Endothelial cell (in vitro differentiated cells): ENCODE data around the gene KRTAP2-4. TPM values are rescaled to one million over a fixed set of nuclear protein-coding genes. Genes with fewer than 3 reads are reported as not detected.
"Not testable (repeated sequence)": the region's sequence is repeated elsewhere in the genome, so short reads cannot be mapped to it uniquely, and the experiment has no call there.

Experiments
- DNase-seq: peaks from one replicate; pipeline ENCODE4 v3.0.0; 2021; ENCODE audit warnings: low spot score
- H3K27ac Mint-ChIP-seq: one replicate; pipeline ENCODE4 v1.8.0; 2021; ENCODE audit warnings: mixed read lengths, inconsistent platforms; ENCODE audit not compliant: unreplicated experiment
- H3K27me3 Mint-ChIP-seq: one replicate; pipeline ENCODE4 v1.8.0; 2021; ENCODE audit warnings: mild to moderate bottlenecking, moderate library complexity, mixed read lengths, inconsistent platforms; ENCODE audit not compliant: unreplicated experiment
- H3K36me3 Mint-ChIP-seq: one replicate; pipeline ENCODE4 v1.8.0; 2021; ENCODE audit warnings: mild to moderate bottlenecking, low read depth, mixed read lengths, inconsistent platforms; ENCODE audit not compliant: unreplicated experiment
- H3K4me1 Mint-ChIP-seq: one replicate; pipeline ENCODE4 v1.8.0; 2021; ENCODE audit warnings: mild to moderate bottlenecking, mixed read lengths, inconsistent platforms; ENCODE audit not compliant: unreplicated experiment
- H3K4me3 Mint-ChIP-seq: one replicate; pipeline ENCODE4 v1.8.0; 2021; ENCODE audit warnings: mild to moderate bottlenecking, mixed read lengths, inconsistent platforms; ENCODE audit not compliant: unreplicated experiment
- H3K9me3 Mint-ChIP-seq: one replicate; pipeline ENCODE4 v1.8.0; 2021; ENCODE audit warnings: mixed read lengths, inconsistent platforms; ENCODE audit not compliant: unreplicated experiment
- CTCF ChIP-seq: fragments of 200-600 bp; sonication (generic); IDR thresholded peaks from one replicate; pipeline ENCODE4 v1.5.0; 2021; ENCODE audit warnings: antibody characterized with exemption; ENCODE audit not compliant: unreplicated experiment
- total RNA-seq: library from RNA; stranded (reverse); fragmentation: NEBNext Ultra II Directional; extraction: Animal tissue kit (Norgen Biotek cat#: 25700); gene quantifications from one replicate; pipeline ENCODE4 v1.2.1, GENCODE V29; 2021; ENCODE audit not compliant: unreplicated experiment

KRTAP2-4 gene
- total RNA-seq, 1 donor from 2014 or later = not detected

- Mint-ChIP-seq H3K9me3 (no peaks in the 10 kb centered on the region), H3K36me3 (no peaks in the 10 kb centered on the region), H3K4me1 (peaks cover 6% of the 10 kb centered on the region), H3K27ac (no peak overlapping the region), H3K4me3 (no peak overlapping the region), H3K27me3 (no peaks in the 10 kb centered on the region)
- TF ChIP-seq CTCF = no peak
- DNase-seq = no peak
These were observed 38.2 kb upstream of the KRTAP2-4 start for GRCh38 chr17:41103896-41104295.

- Mint-ChIP-seq H3K4me3 (no peak within 1 kb of the TSS), H3K27ac (no peak within 1 kb of the TSS), H3K27me3 (no peaks in the 10 kb centered on the region), H3K36me3 (no peaks in the 10 kb centered on the region), H3K9me3 (no peaks in the 10 kb centered on the region), H3K4me1 (no peaks in the 10 kb centered on the region)
- no peak for DNase-seq
- TF ChIP-seq CTCF = no peak
These were observed 36.0 kb upstream of the KRTAP2-4 start, which contains the start of gene KRTAP4-16 for GRCh38 chr17:41101586-41102259. TSS of gene KRTAP4-16 (minus strand) at chr17:41102209. CDS start at chr17:41102209, 0 bp downstream.

- not testable (repeated sequence) for H3K4me3 Mint-ChIP-seq, H3K27ac Mint-ChIP-seq, H3K36me3 Mint-ChIP-seq, DNase-seq, H3K9me3 Mint-ChIP-seq, H3K4me1 Mint-ChIP-seq, H3K27me3 Mint-ChIP-seq
These were observed 34.2 kb upstream of the KRTAP2-4 start for GRCh38 chr17:41099682-41100480.

- no peak for TF ChIP-seq CTCF
- no peak overlapping the region for H3K27ac Mint-ChIP-seq
- H3K27me3 Mint-ChIP-seq = no peaks in the 10 kb centered on the region
- no peaks in the 10 kb centered on the region for H3K9me3 Mint-ChIP-seq
- no peaks in the 10 kb centered on the region for H3K4me1 Mint-ChIP-seq
- H3K4me3 Mint-ChIP-seq = no peak overlapping the region
- no peak for DNase-seq
- H3K36me3 Mint-ChIP-seq = no peaks in the 10 kb centered on the region
These were observed 32.8 kb upstream of the KRTAP2-4 start for GRCh38 chr17:41098481-41098880.

- H3K4me1 Mint-ChIP-seq = no peaks in the 10 kb centered on the region
- no peaks in the 10 kb centered on the region for H3K9me3 Mint-ChIP-seq
- no peak for DNase-seq
- H3K36me3 Mint-ChIP-seq = no peaks in the 10 kb centered on the region
- H3K27me3 Mint-ChIP-seq = no peaks in the 10 kb centered on the region
- no peak within 1 kb of the TSS for H3K27ac Mint-ChIP-seq
- H3K4me3 Mint-ChIP-seq = no peak within 1 kb of the TSS
- no peak for TF ChIP-seq CTCF
These were observed 32.4 kb upstream of the KRTAP2-4 start, which contains the start of gene KRTAP4-8 for GRCh38 chr17:41098042-41098441. TSS of gene KRTAP4-8 (minus strand) at chr17:41098142. CDS start at chr17:41098084, 58 bp downstream.
